HK-2 (cell line): ENCODE measurements around the gene RASGRP3.
A peak's percentile ranks its signal among the peaks of the same experiment; 100 is the strongest.
"Not testable (repeated sequence)": the region's sequence is repeated elsewhere in the genome, so short reads cannot be mapped to it uniquely, and the experiment has no call there.

Experiments used
- DNase-seq: peaks from one replicate; pipeline ENCODE4 v3.0.0-alpha.2; 2018; ENCODE audit not compliant: unreplicated experiment

RASGRP3 gene

GRCh38 chr2:33476131-33476792 is at the start of gene RASGRP3:
Gene RASGRP3, plus strand, starts transcription at chr2:33476649. Its CDS starts 38,488 bp downstream, at chr2:33515137.
- DNase-seq, result peak; percentile 37

GRCh38 chr2:33426666-33427231 is 49.7 kb upstream of the RASGRP3 start:
- peak; percentile 38 for DNase-seq

- DNase-seq, result no peak
Measured at GRCh38 chr2:33430077-33430476, 46.4 kb upstream of the RASGRP3 start.

- DNase-seq, result no peak
Measured at GRCh38 chr2:33430856-33431255, 45.6 kb upstream of the RASGRP3 start.

GRCh38 chr2:33432871-33433270 is 43.6 kb upstream of the RASGRP3 start:
- no peak for DNase-seq

GRCh38 chr2:33433279-33434235 is 42.9 kb upstream of the RASGRP3 start:
- no peak for DNase-seq

- DNase-seq, result no peak
Measured at GRCh38 chr2:33435518-33435917, 40.9 kb upstream of the RASGRP3 start.

GRCh38 chr2:33436083-33436482 is 40.4 kb upstream of the RASGRP3 start:
- no peak for DNase-seq

GRCh38 chr2:33437297-33437696 is 39.2 kb upstream of the RASGRP3 start:
- no peak for DNase-seq

- DNase-seq, result no peak
Measured at GRCh38 chr2:33437815-33438214, 38.6 kb upstream of the RASGRP3 start.

- DNase-seq, result peak; percentile 14
Measured at GRCh38 chr2:33441235-33441810, 35.1 kb upstream of the RASGRP3 start.

GRCh38 chr2:33442052-33442451 is 34.4 kb upstream of the RASGRP3 start:
- DNase-seq, result not testable (repeated sequence)

GRCh38 chr2:33442528-33443079 is 33.8 kb upstream of the RASGRP3 start:
- no peak for DNase-seq

GRCh38 chr2:33443274-33443829 is 33.1 kb upstream of the RASGRP3 start:
- DNase-seq, result no peak

GRCh38 chr2:33444967-33445366 is 31.5 kb upstream of the RASGRP3 start:
- DNase-seq, result no peak

GRCh38 chr2:33448220-33448899 is 28.1 kb upstream of the RASGRP3 start:
- DNase-seq, result no peak

- no peak for DNase-seq
Measured at GRCh38 chr2:33451214-33451613, 25.2 kb upstream of the RASGRP3 start.

GRCh38 chr2:33451825-33452224 is 24.6 kb upstream of the RASGRP3 start:
- DNase-seq, result no peak

- no peak for DNase-seq
Measured at GRCh38 chr2:33452545-33452944, 23.9 kb upstream of the RASGRP3 start.

GRCh38 chr2:33453905-33454479 is 22.5 kb upstream of the RASGRP3 start:
- DNase-seq, result no peak
